Lung (tissue), 12 donors: ENCODE results near the gene ILK. TPM values are rescaled to one million over a fixed set of nuclear protein-coding genes. Genes with fewer than 3 reads are reported as not detected.

Experiments used
- ATAC-seq: fragments of 200-7000 bp; cut with Tn5 transposase; one replicate; pipeline ENCODE4 v1.9.1; 2020; ENCODE audit warnings: moderate number of reproducible peaks; ENCODE audit not compliant: insufficient read depth, low FRiP score
- DNase-seq, 3 donors: peaks; one replicate each; pipeline ENCODE4 v3.0.0-alpha.2; 2013 to 2017
- H3K27ac ChIP-seq, 2 donors: one replicate each; pipeline ENCODE4 v1.5.1; 2013; ENCODE audit warnings: mild to moderate bottlenecking in 2 of 2, moderate library complexity in 2 of 2, control low read depth in 1 of 2, inconsistent platforms in 1 of 2, low read depth in 1 of 2, low read length in 1 of 2
- H3K27me3 ChIP-seq, 3 donors: one replicate each; pipeline ENCODE4 v1.5.1; 2013; ENCODE audit warnings: low read length in 2 of 3; ENCODE audit not compliant: control insufficient read depth in 3 of 3, insufficient read depth in 3 of 3
- H3K36me3 ChIP-seq, 4 donors: one replicate each; pipeline ENCODE4 v1.5.1; 2013; ENCODE audit warnings: low read length in 4 of 4, mild to moderate bottlenecking in 1 of 4, moderate library complexity in 1 of 4; ENCODE audit not compliant: control insufficient read depth in 4 of 4, insufficient read depth in 4 of 4
- H3K4me1 ChIP-seq, 5 donors: one replicate each; pipeline ENCODE4 v1.5.1; 2013; ENCODE audit warnings: low read length in 5 of 5, mild to moderate bottlenecking in 2 of 5, moderate library complexity in 1 of 5; ENCODE audit not compliant: control insufficient read depth in 5 of 5, insufficient read depth in 5 of 5
- H3K4me3 ChIP-seq: one replicate; pipeline ENCODE4 v1.5.1; 2013; ENCODE audit warnings: mild to moderate bottlenecking, control low read depth, moderate library complexity
- H3K9ac ChIP-seq, 2 donors: one replicate each; pipeline ENCODE4 v1.5.1; 2013; ENCODE audit warnings: low read length in 2 of 2, control low read depth in 1 of 2; ENCODE audit not compliant: insufficient read depth in 1 of 2
- H3K9me3 ChIP-seq, 4 donors: one replicate each; pipeline ENCODE4 v1.5.1; 2013; ENCODE audit warnings: low read length in 3 of 4, mild to moderate bottlenecking in 1 of 4, moderate library complexity in 1 of 4; ENCODE audit not compliant: control insufficient read depth in 4 of 4, insufficient read depth in 3 of 4
- CTCF ChIP-seq: IDR thresholded peaks from 2 replicates; pipeline ENCODE4 v1.5.1; 2012; ENCODE audit warnings: mild to moderate bottlenecking; ENCODE audit errors: control extremely low read depth, extremely low read depth
- WGBS, 2 donors: extraction: QIAGEN DNeasy Blood & Tissue Kit; methylation state at CpG; one replicate each; pipeline ENCODE4 v1.1.7; 2013; 5-methylcytosine and 5-hydroxymethylcytosine counted together
- polyA plus RNA-seq, 2 donors: library from polyadenylated mRNA; stranded (reverse); fragments of 200-250 nt; gene quantifications; one replicate each; pipeline ENCODE4 v1.2.1, GENCODE V29; 2013
- total RNA-seq, 2 donors: library from RNA; depleted of rRNA in 1 of 2; stranded (reverse); fragments of >200 nt in 1 of 2; gene quantifications; one replicate each; pipeline ENCODE4 v1.2.1, GENCODE V29; 2014 to 2021
- donor health status: control.
- donor health status: control.
- donor health status: Bipolar disorder and iron deficiency.
- donor health status: healthy.
- donor health status: DM: yes; HTN: yes; CAD: no.

ILK gene
- total and polyA plus RNA-seq, 4 donors = 91.1 to 147 (median 136) TPM

- Histone ChIP-seq H3K4me3 (no peak overlapping the region), H3K9ac (no peak overlapping the region), H3K4me1 (peaks cover 0 to 27% (median 3%) of the 10 kb centered on the region in 5 donors), H3K27ac (no peak overlapping the region), H3K27me3 (peaks cover 0 to 5% (median 0%) of the 10 kb centered on the region in 3 donors), H3K36me3 (no peaks in the 10 kb centered on the region), H3K9me3 (no peaks in the 10 kb centered on the region)
- DNase-seq = no peak
- 93 to 96% methylated on average over 6 of the region's 6 CpGs for WGBS, 2 donors
- no peak for TF ChIP-seq CTCF
- ATAC-seq = no peak
Observed at GRCh38 chr11:6574816-6575715, 28.5 kb upstream of the ILK start.

GRCh38 chr11:6576471-6577373, 26.9 kb upstream of the ILK start:
- no peak for TF ChIP-seq CTCF
- H3K27ac ChIP-seq = peak overlapping the region; percentile 54 to 75
- ATAC-seq = no peak
- H3K9ac ChIP-seq = peak overlapping the region in 1 of 2 donors; percentile 36
- peaks cover 0 to 5% (median 4%) of the 10 kb centered on the region in 4 donors for H3K36me3 ChIP-seq
- DNase-seq = peak; percentile 90 to 95 (median 95)
- peaks cover 0 to 27% (median 3%) of the 10 kb centered on the region in 5 donors for H3K4me1 ChIP-seq
- H3K9me3 ChIP-seq = no peaks in the 10 kb centered on the region
- H3K4me3 ChIP-seq = no peak overlapping the region
- peaks cover 0 to under 1% (median 0%) of the 10 kb centered on the region in 3 donors for H3K27me3 ChIP-seq
- WGBS, 2 donors = 12 to 30% methylated on average over 5 to 6 of the region's 6 CpGs

DNA sequence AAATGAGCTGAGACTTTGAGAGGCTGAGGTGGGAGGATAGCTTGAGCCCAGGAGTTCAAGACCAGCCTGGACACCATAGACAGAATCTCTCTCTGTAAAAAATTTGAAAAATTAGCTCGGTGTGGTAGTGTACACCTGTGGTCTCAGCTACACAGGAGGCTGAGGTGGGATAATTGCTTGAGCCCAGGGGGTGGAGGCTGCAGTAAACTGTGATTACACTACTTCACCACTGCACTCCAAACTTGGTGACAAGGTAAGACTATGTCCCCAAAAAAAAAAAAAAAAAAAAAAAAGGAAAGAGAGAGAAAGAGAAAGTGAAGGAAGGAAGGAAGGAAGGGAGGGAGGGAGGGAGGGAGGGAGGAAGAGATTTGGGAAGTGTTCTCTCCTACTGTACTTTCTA, 25.4 kb upstream of the ILK start:
- Histone ChIP-seq H3K36me3 (peaks cover 0 to 5% (median 4%) of the 10 kb centered on the region in 4 donors), H3K27me3 (no peaks in the 10 kb centered on the region), H3K4me3 (no peak overlapping the region), H3K9me3 (no peaks in the 10 kb centered on the region), H3K9ac (no peak overlapping the region), H3K27ac (no peak overlapping the region), H3K4me1 (peaks cover 0 to 27% (median 3%) of the 10 kb centered on the region in 5 donors)
- 90 to 94% methylated on average over 1 of the region's 1 CpG for WGBS, 2 donors
- no peak for DNase-seq
- ATAC-seq = no peak
- TF ChIP-seq CTCF = no peak
